GM19351 (cell line): ENCODE results near the gene PTCD2.
"Not testable (repeated sequence)": the region's sequence is repeated elsewhere in the genome, so short reads cannot be mapped to it uniquely, and the experiment has no call there.

Experiments used
- ATAC-seq: cut with Tn5 transposase; IDR thresholded peaks from one replicate; pipeline ENCODE4 v1.9.1; 2021; ENCODE audit warnings: mild to moderate bottlenecking, moderate library complexity; ENCODE audit not compliant: unreplicated experiment

Gene PTCD2

GRCh38 chr5:72296256-72296655 is 23.9 kb upstream of the PTCD2 start:
- ATAC-seq, result no peak

GRCh38 chr5:72298136-72298535 is 22.0 kb upstream of the PTCD2 start:
- peak; percentile 31 for ATAC-seq

- no peak for ATAC-seq
These were observed 21.5 kb upstream of the PTCD2 start for GRCh38 chr5:72298711-72299110.

GRCh38 chr5:72300590-72301339 is 19.4 kb upstream of the PTCD2 start:
- no peak for ATAC-seq

DNA sequence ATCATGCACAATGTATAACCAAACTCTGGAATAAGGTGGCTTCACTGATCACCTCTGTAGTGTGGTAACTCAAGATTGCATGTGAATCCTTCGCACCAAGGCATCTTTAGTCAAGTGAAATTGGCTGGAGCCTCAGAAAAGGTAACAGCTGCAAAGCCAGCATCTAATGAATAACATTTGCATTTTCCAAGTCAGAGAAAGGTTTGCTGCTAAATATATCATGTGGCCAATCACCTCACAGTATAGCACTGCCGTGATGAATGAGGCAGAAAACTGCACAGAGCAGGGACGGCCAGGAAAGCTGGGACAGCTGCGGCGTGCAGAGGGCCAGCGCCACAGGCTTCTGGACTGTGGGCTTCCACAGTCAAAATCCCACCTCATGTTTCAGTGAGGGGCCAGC is 18.6 kb upstream of the PTCD2 start:
- ATAC-seq, result peak; percentile 70

GRCh38 chr5:72302171-72302570 is 18.0 kb upstream of the PTCD2 start:
- ATAC-seq, result no peak

- no peak for ATAC-seq
These were observed 14.7 kb upstream of the PTCD2 start for GRCh38 chr5:72305194-72306142.

- no peak for ATAC-seq
These were observed 12.6 kb upstream of the PTCD2 start for GRCh38 chr5:72307573-72307967.

- ATAC-seq, result peak; percentile 89
These were observed 12.0 kb upstream of the PTCD2 start for GRCh38 chr5:72307968-72308852.

DNA sequence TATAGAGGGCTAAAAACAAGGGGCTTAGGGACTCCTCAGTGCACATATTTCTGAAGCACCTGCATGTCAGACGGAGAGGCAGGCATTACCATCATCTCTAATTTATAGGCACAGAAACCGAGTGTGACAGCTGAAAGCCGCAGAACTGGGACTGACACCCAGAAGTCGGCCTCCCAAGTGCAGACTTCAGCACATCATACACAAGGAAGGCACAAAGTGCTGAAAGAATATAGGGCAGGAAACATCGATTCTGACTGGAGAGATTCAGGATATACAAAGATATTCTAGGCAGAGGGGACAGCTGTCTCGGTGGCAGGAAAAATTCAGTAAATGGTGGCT is 11.4 kb upstream of the PTCD2 start:
- no peak for ATAC-seq

- no peak for ATAC-seq
These were observed 7.0 kb upstream of the PTCD2 start for GRCh38 chr5:72313141-72313540.

DNA sequence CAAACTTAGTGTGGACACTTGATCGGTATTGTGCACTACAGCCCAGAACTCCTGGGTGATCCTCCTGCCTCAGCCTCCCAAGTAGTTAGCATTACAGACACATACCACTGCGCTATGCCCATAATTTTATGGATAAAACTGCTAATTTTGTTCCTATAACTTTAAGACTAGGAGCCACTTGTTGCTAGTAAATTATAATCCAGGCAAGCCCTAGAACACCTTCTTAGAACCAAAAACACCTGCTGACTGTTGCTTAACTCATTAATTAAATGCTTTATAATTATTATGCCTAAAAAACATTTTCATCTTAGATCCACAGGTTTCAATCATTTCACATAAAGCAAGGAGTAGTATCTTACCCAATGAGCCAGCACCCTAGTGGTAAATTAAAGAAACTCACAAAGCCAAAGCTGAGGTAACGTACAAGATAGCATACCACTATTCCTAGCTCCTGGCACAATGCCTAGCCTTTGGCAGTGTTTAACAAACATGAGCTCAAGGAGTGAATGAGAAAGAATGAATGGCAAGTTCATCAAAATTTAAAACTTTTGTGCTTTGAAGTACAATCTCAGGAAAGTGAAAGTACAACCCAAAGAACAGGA is 5.5 kb upstream of the PTCD2 start:
- no peak for ATAC-seq

DNA sequence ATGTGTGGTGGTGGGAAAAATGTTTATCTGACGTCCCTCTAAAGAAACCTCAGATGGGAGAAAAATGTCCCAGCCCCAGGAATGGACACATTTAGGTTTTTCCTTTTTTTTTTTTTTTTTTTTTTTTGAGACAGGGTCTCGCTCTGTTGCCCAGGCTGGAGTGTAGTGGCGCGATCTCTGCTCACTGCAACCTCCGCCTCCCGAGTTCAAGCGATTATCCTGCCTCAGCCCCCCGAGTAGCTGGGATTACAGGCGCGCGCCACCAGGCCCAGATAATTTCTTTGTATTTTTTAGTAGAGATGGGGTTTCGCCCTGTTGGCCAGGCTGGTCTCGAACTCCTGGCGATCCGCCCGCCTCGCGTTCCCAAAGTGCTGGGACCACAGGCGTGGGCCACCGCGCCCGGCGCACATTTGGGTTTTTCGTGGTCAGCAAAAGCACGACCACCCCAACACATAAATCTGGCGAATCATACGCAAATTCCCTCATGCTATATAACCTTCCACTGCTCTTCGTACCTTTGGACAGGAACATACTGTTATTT is 668 bp upstream of the PTCD2 start:
- not testable (repeated sequence) for ATAC-seq

GRCh38 chr5:72324189-72324825 is 4.1 kb downstream of the PTCD2 start:
- no peak for ATAC-seq

GRCh38 chr5:72325566-72326305 is 5.6 kb downstream of the PTCD2 start:
- no peak for ATAC-seq

DNA sequence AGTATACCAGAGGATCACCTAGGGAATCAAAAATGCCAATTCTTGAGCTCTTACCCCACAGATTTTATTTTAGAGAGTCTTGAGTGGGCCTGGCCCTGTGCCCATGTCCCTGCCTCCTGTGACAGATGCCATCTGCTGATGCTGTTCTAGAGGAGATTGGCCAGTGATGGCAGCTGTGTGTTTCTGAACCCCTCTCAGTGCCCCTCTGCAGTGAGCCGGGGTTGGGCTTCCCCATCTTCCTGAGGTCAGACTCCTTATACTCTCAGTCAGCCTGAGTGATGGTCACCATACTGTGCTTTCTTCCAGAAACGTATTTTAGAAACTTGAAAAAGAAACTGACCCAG is 6.1 kb downstream of the PTCD2 start:
- ATAC-seq, result no peak

DNA sequence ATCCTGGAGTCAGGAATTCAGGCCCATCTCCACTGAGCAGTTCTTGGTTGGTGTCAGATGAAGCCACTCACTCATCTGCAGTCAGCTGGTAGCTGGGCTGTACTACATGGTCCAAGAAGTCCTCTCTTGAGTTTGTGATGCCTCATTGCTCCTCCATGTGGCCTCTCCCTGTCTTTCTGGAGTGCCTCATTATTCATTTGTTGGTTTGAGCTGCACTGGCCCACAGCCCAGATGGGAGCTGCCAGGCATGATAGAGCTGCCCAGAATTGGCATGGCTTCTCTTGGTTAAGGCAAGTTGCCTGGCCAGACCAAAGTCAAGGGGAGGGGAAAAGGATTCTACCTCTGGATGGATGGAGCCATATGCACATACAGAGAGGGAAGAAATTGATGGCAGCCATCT is 8.0 kb downstream of the PTCD2 start:
- ATAC-seq, result no peak

DNA sequence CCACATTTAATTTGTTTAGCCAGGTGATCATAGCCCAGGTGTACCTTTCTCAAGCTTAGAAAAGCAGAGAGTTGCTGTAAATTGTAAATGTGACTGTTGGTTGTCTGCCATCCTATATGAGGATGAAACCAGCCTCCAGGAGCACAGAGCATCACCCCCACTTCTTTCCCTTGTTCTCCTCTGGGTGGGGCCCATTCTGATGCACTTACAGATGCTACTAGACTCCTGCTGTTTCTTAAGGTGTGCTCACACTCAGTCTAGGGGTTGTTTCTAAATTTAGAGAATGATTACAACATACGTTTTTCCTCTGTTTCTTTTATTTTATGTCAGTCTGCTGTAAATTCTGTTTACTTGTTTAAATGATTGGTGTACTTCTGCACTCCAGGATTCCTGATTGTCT is 10.5 kb downstream of the PTCD2 start:
- ATAC-seq, result no peak

- ATAC-seq, result no peak
These were observed 17.0 kb downstream of the PTCD2 start for GRCh38 chr5:72337159-72337558.
